Esophagus muscularis mucosa (tissue), 4 donors: Measurements from ENCODE around the gene PNLDC1. TPM values are rescaled to one million over a fixed set of nuclear protein-coding genes. Genes with fewer than 3 reads are reported as not detected.

Source experiments
- DNase-seq: peaks from one replicate; pipeline ENCODE4 v3.0.0-alpha.2; 2017; ENCODE audit errors: extremely low spot score
- H3K27ac ChIP-seq, 4 donors: fragments of 200-600 bp; sonication (generic); replicated peaks in 1 of 4; 1 replicate in 3 of 4; 2 replicates in 1 of 4; pipeline ENCODE4 v1.5.1; 2016 to 2019; ENCODE audit warnings: mild to moderate bottlenecking in 1 of 4
- H3K27me3 ChIP-seq, 4 donors: fragments of 200-600 bp; sonication (generic); one replicate each; pipeline versions ENCODE4 v1.5.1 to v1.6.0; 2016 to 2019
- H3K36me3 ChIP-seq, 4 donors: fragments of 200-600 bp; sonication (generic); one replicate each; pipeline ENCODE4 v1.5.1; 2016 to 2019
- H3K4me1 ChIP-seq, 4 donors: fragments of 200-600 bp; sonication (generic); one replicate each; pipeline ENCODE4 v1.5.1; 2016 to 2019
- H3K4me3 ChIP-seq, 4 donors: fragments of 200-600 bp; sonication (generic); 1 replicate in 2 of 4; 2 replicates in 2 of 4; pipeline ENCODE4 v1.5.1; 2016 to 2019; ENCODE audit warnings: mild to moderate bottlenecking in 4 of 4, moderate library complexity in 1 of 4
- H3K9me3 ChIP-seq, 4 donors: fragments of 200-600 bp; sonication (generic); 1 replicate in 3 of 4; 2 replicates in 1 of 4; pipeline ENCODE4 v1.5.1; 2016 to 2019
- CTCF ChIP-seq, 3 experiments: fragments of 200-600 bp in 2 of 3; fragments of 450-650 bp in 1 of 3; sonication (generic) in 2 of 3; IDR thresholded peaks; one replicate each; pipeline ENCODE4 v1.5.1; 2017 to 2019; ENCODE audit warnings: antibody characterized with exemption in 3 of 3, mild to moderate bottlenecking in 2 of 3, moderate library complexity in 1 of 3
- EP300 ChIP-seq: sonication (generic); formaldehyde crosslinking; IDR thresholded peaks from one replicate; pipeline ENCODE4 v1.6.1; 2017; ENCODE audit warnings: antibody characterized with exemption
- POLR2A ChIP-seq: fragments of 450-650 bp; IDR thresholded peaks from one replicate; pipeline ENCODE4 v1.6.1; 2017; ENCODE audit warnings: antibody characterized with exemption, moderate library complexity, mild to moderate bottlenecking, low read depth
- POLR2AphosphoS5 ChIP-seq, 2 donors: sonication (generic); formaldehyde crosslinking; IDR thresholded peaks; one replicate each; pipeline ENCODE4 v1.6.1; 2017; ENCODE audit warnings: antibody characterized with exemption in 2 of 2
- WGBS: methylation state at CpG from one replicate; pipeline ENCODE4 v1.1.5; 2018; 5-methylcytosine and 5-hydroxymethylcytosine counted together
- intact Hi-C: fragments of 100-400 bp; cut with DNase I; formaldehyde crosslinking; loops from one replicate; pipeline ENCODE4 v1.15.1; 2023
- total RNA-seq, 4 donors: library from RNA; depleted of rRNA; stranded (reverse); fragments of >200 nt; gene quantifications; one replicate each; pipeline versions ENCODE4 v1.1.0 to v1.2.1, GENCODE V29; 2016

Gene PNLDC1
- total RNA-seq, 4 donors from 2014 or later: 0.23 TPM; not detected in 3

- peaks cover 48 to 92% (median 70%) of the 10 kb centered on the region in 4 donors for H3K36me3 ChIP-seq
- H3K4me1 ChIP-seq: peaks cover 0 to 19% (median 0%) of the 10 kb centered on the region in 4 donors
- no peak overlapping the region for H3K27ac ChIP-seq
- intact Hi-C loops: no loop called here
- TF ChIP-seq CTCF (IDR thresholded peaks at IDR 0.05) (no peak), POLR2AphosphoS5 (IDR thresholded peaks at IDR 0.05) (no peak), POLR2A (no peak)
- H3K4me3 ChIP-seq: no peak overlapping the region
- no peak for DNase-seq
- H3K27me3 ChIP-seq: no peaks in the 10 kb centered on the region
- 60% methylated on average over 3 of the region's 3 CpGs for WGBS
- no peaks in the 10 kb centered on the region for H3K9me3 ChIP-seq
Observed at GRCh38 chr6:159778542-159779103, 21.5 kb upstream of the PNLDC1 start.

- Histone ChIP-seq H3K36me3 (peaks cover 12 to 62% (median 49%) of the 10 kb centered on the region in 4 donors), H3K9me3 (no peaks in the 10 kb centered on the region), H3K27me3 (no peaks in the 10 kb centered on the region), H3K27ac (peak overlapping the region in 3 of 4 donors; percentile 96 to 99 (median 98)), H3K4me1 (peaks cover 38 to 74% (median 60%) of the 10 kb centered on the region in 4 donors), H3K4me3 (peak overlapping the region; percentile 87 to 100 (median 97))
- TF ChIP-seq CTCF (IDR thresholded peaks at IDR 0.05): no peak
- no peak for TF ChIP-seq POLR2AphosphoS5 (IDR thresholded peaks at IDR 0.05)
- no peak for TF ChIP-seq POLR2A
- no peak for TF ChIP-seq EP300
- intact Hi-C loops: loop anchor here (2.0 to 5.0 kb wide), 2 partner anchors 56 to 95 kb away; partner anchors contain the start of gene SOD2
- WGBS: 35% methylated on average over 15 of the region's 15 CpGs
- no peak for DNase-seq
Observed at GRCh38 chr6:159788276-159788675, 11.8 kb upstream of the PNLDC1 start.

GRCh38 chr6:159788753-159789376 lies 11.2 kb upstream of the PNLDC1 start:
- no peak for TF ChIP-seq EP300
- TF ChIP-seq POLR2A: no peak
- peak in 1 of 2 donors; percentile 37 for TF ChIP-seq POLR2AphosphoS5 (IDR thresholded peaks at IDR 0.05)
- TF ChIP-seq CTCF (IDR thresholded peaks at IDR 0.05): peak in 1 of 3 experiments; percentile 1
- 0% methylated on average over 21 of the region's 60 CpGs for WGBS
- Histone ChIP-seq H3K9me3 (no peaks in the 10 kb centered on the region), H3K4me3 (peak overlapping the region; percentile 87 to 100 (median 97)), H3K27me3 (no peaks in the 10 kb centered on the region), H3K27ac (peak overlapping the region; percentile 96 to 99 (median 97)), H3K4me1 (peaks cover 38 to 76% (median 64%) of the 10 kb centered on the region in 4 donors), H3K36me3 (peaks cover 12 to 62% (median 45%) of the 10 kb centered on the region in 4 donors)
- intact Hi-C loops: loop anchor here (2.0 to 5.0 kb wide), 2 partner anchors 57 to 96 kb away; partner anchors contain the start of gene SOD2
- DNase-seq: no peak

- intact Hi-C loops: loop anchor here (2.0 to 10.0 kb wide), 4 partner anchors 57 to 245 kb away; partner anchors contain the start of gene SOD2
- Histone ChIP-seq H3K4me1 (peaks cover 38 to 80% (median 70%) of the 10 kb centered on the region in 4 donors), H3K27me3 (no peaks in the 10 kb centered on the region), H3K9me3 (no peaks in the 10 kb centered on the region), H3K36me3 (peaks cover 7 to 62% (median 42%) of the 10 kb centered on the region in 4 donors), H3K27ac (peak within 1 kb of the TSS; percentile 96 to 99 (median 97)), H3K4me3 (peak within 1 kb of the TSS; percentile 87 to 100 (median 97))
- DNase-seq: peak; percentile 100
- no peak for TF ChIP-seq CTCF (IDR thresholded peaks at IDR 0.05)
- peak; percentile 93 for TF ChIP-seq POLR2A
- TF ChIP-seq POLR2AphosphoS5 (IDR thresholded peaks at IDR 0.05): peak; percentile 98 to 99
- under 1% methylated on average over 44 of the region's 64 CpGs for WGBS
Observed at GRCh38 chr6:159789377-159790148, 10.5 kb upstream of the PNLDC1 start, which contains the start of gene TCP1. TCP1 (minus strand) TSS chr6:159789602; CDS start chr6:159789468, 134 bp downstream.
